Mesothelial cell of epicardium (in vitro differentiated cells): Measurements from ENCODE around the gene PDE4D. TPM values are rescaled to one million over a fixed set of nuclear protein-coding genes. Genes with fewer than 3 reads are reported as not detected.

Source experiments
- DNase-seq, 2 experiments: peaks; one replicate each; pipeline ENCODE4 v3.0.0; 2021; ENCODE audit warnings: low spot score in 2 of 2; ENCODE audit not compliant: unreplicated experiment in 2 of 2
- H3K27ac Mint-ChIP-seq: 2 replicates; pipeline ENCODE4 v1.8.0; 2021; ENCODE audit warnings: mixed read lengths
- H3K27me3 Mint-ChIP-seq: 2 replicates; pipeline ENCODE4 v1.8.0; 2021; ENCODE audit warnings: low read depth, mixed read lengths
- H3K36me3 Mint-ChIP-seq: 2 replicates; pipeline ENCODE4 v1.8.0; 2021; ENCODE audit warnings: mixed read lengths
- H3K4me1 Mint-ChIP-seq: 2 replicates; pipeline ENCODE4 v1.8.0; 2021; ENCODE audit warnings: mixed read lengths
- H3K4me3 Mint-ChIP-seq: 2 replicates; pipeline ENCODE4 v1.8.0; 2021; ENCODE audit warnings: mild to moderate bottlenecking, moderate library complexity, mixed read lengths
- H3K9me3 Mint-ChIP-seq: 2 replicates; pipeline ENCODE4 v1.8.0; 2021; ENCODE audit warnings: mixed read lengths
- CTCF ChIP-seq: fragments of 200-600 bp; sonication (generic); IDR thresholded peaks from one replicate; pipeline ENCODE4 v1.5.0; 2021; ENCODE audit warnings: antibody characterized with exemption; ENCODE audit not compliant: unreplicated experiment
- total RNA-seq: library from RNA; stranded (reverse); gene quantifications from 3 replicates; pipeline ENCODE4 v1.2.1, GENCODE V29; 2021

The PDE4D gene
- total RNA-seq, 1 donor from 2014 or later: 105 TPM

GRCh38 chr5:59722874-59723273 is 170.7 kb downstream of the PDE4D start:
- Mint-ChIP-seq H3K9me3 (peaks cover 3% of the 10 kb centered on the region), H3K4me1 (peaks cover 47% of the 10 kb centered on the region), H3K27me3 (no peaks in the 10 kb centered on the region), H3K4me3 (no peak overlapping the region), H3K27ac (no peak overlapping the region), H3K36me3 (peaks cover 8% of the 10 kb centered on the region)
- no peak for DNase-seq
- no peak for TF ChIP-seq CTCF

- no peak overlapping the region for H3K27ac Mint-ChIP-seq
- no peak for TF ChIP-seq CTCF
- H3K36me3 Mint-ChIP-seq: peaks cover 11% of the 10 kb centered on the region
- H3K27me3 Mint-ChIP-seq: no peaks in the 10 kb centered on the region
- H3K4me1 Mint-ChIP-seq: peaks cover 46% of the 10 kb centered on the region
- DNase-seq: no peak
- H3K9me3 Mint-ChIP-seq: peaks cover 3% of the 10 kb centered on the region
- no peak overlapping the region for H3K4me3 Mint-ChIP-seq
These were observed 171.8 kb downstream of the PDE4D start for GRCh38 chr5:59721741-59722140.

GRCh38 chr5:59720063-59720462 is 173.5 kb downstream of the PDE4D start:
- Mint-ChIP-seq H3K4me3 (no peak overlapping the region), H3K27me3 (no peaks in the 10 kb centered on the region), H3K27ac (no peak overlapping the region), H3K36me3 (peaks cover 27% of the 10 kb centered on the region), H3K9me3 (peaks cover 3% of the 10 kb centered on the region), H3K4me1 (peaks cover 35% of the 10 kb centered on the region)
- no peak for TF ChIP-seq CTCF
- DNase-seq: no peak

- DNase-seq: no peak
- Mint-ChIP-seq H3K4me1 (peaks cover 25% of the 10 kb centered on the region), H3K4me3 (no peak overlapping the region), H3K36me3 (peaks cover 48% of the 10 kb centered on the region), H3K27ac (no peak overlapping the region), H3K9me3 (peaks cover 24% of the 10 kb centered on the region), H3K27me3 (no peaks in the 10 kb centered on the region)
- TF ChIP-seq CTCF: no peak
These were observed 176.5 kb downstream of the PDE4D start for GRCh38 chr5:59716966-59717500.

- DNase-seq: no peak
- H3K27ac Mint-ChIP-seq: no peak overlapping the region
- H3K9me3 Mint-ChIP-seq: peaks cover 24% of the 10 kb centered on the region
- H3K36me3 Mint-ChIP-seq: peaks cover 48% of the 10 kb centered on the region
- H3K27me3 Mint-ChIP-seq: no peaks in the 10 kb centered on the region
- H3K4me1 Mint-ChIP-seq: peaks cover 21% of the 10 kb centered on the region
- no peak overlapping the region for H3K4me3 Mint-ChIP-seq
- no peak for TF ChIP-seq CTCF
These were observed 177.5 kb downstream of the PDE4D start for GRCh38 chr5:59716029-59716428.

GRCh38 chr5:59715228-59715627 is 178.3 kb downstream of the PDE4D start:
- no peak overlapping the region for H3K4me3 Mint-ChIP-seq
- no peaks in the 10 kb centered on the region for H3K27me3 Mint-ChIP-seq
- no peak for DNase-seq
- H3K36me3 Mint-ChIP-seq: peaks cover 45% of the 10 kb centered on the region
- no peak overlapping the region for H3K27ac Mint-ChIP-seq
- peaks cover 26% of the 10 kb centered on the region for H3K4me1 Mint-ChIP-seq
- no peak for TF ChIP-seq CTCF
- peaks cover 22% of the 10 kb centered on the region for H3K9me3 Mint-ChIP-seq
